Keratinocyte (primary cell): ENCODE measurements around the gene NALCN.

Experiments used
- EZH2 ChIP-seq: IDR thresholded peaks from one replicate; pipeline ENCODE4 v1.6.1; 2012; ENCODE audit warnings: inconsistent platforms, mild to moderate bottlenecking, low read length, moderate library complexity
- TF ChIP-seq, protein P1 (sequence below), 3 experiments: IDR thresholded peaks in 1 of 3; conservative IDR thresholded peaks in 1 of 3; optimal IDR thresholded peaks in 1 of 3; 2 replicates in 2 of 3; 3 replicates in 1 of 3; pipeline versions ENCODE3 to v1.5.1; 2011; ENCODE audit warnings: low read length in 3 of 3, mild to moderate bottlenecking in 3 of 3, moderate library complexity in 2 of 3, control low read depth in 1 of 3, inconsistent platforms in 1 of 3; ENCODE audit not compliant: insufficient read depth in 2 of 3; ENCODE audit errors: extremely low read depth in 1 of 3

- no peak for TF ChIP-seq EZH2
- TF ChIP-seq, protein P1, sequence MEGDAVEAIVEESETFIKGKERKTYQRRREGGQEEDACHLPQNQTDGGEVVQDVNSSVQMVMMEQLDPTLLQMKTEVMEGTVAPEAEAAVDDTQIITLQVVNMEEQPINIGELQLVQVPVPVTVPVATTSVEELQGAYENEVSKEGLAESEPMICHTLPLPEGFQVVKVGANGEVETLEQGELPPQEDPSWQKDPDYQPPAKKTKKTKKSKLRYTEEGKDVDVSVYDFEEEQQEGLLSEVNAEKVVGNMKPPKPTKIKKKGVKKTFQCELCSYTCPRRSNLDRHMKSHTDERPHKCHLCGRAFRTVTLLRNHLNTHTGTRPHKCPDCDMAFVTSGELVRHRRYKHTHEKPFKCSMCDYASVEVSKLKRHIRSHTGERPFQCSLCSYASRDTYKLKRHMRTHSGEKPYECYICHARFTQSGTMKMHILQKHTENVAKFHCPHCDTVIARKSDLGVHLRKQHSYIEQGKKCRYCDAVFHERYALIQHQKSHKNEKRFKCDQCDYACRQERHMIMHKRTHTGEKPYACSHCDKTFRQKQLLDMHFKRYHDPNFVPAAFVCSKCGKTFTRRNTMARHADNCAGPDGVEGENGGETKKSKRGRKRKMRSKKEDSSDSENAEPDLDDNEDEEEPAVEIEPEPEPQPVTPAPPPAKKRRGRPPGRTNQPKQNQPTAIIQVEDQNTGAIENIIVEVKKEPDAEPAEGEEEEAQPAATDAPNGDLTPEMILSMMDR (optimal IDR thresholded peaks at IDR 0.05 in 1 of 3, IDR thresholded peaks at IDR 0.05 in 1 of 3, conservative IDR thresholded peaks at IDR 0.05 in 1 of 3; ENCODE audit: extremely low read depth in 1 of 3, insufficient read depth in 2 of 3, low read length in 3 of 3): no peak
Observed at GRCh38 chr13:101258509-101258908, 157.8 kb downstream of the NALCN start.
